Measurements from ENCODE around the gene BICD2. TPM values are rescaled to one million over a fixed set of nuclear protein-coding genes. Genes with fewer than 3 reads are reported as not detected.

BICD2 gene
- total and polyA plus RNA-seq, 2 of the 13 experiments (the other 11 are each of a cell fraction or from before 2014, with no cell fraction given): 5.1 to 17.4 TPM

DNA sequence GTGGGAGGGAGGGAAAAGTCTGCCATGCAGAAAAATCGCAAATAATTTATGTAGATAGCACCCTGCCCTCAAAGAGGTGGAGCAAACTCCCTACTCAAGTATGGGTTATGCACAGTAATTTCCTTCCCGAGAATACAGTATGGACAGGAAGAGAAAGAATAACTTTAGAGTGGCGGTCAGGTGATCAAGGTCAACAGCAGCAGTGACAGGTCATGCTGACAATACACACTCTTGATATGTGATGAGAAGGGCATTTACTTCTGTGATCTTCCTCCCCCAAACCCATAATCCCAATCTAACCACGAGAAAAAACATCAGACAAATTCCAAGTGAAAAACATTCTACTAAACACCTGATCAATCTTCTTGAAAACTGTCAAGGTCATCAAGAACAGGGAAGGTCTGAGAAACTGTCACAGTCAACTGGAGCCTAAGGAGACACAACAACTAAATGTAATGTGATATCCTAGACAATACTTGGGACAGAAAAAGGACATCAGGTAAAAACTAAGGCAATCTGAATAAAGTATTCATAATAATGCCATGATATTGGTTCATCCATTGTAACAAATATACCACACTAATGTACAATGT, 11.7 kb downstream of the BICD2 start:
- Histone ChIP-seq H3K9me3 (ENCODE audit: low read length) (no peaks in the 10 kb centered on the region), H3K36me3 (replicated peaks in 1 of 2; ENCODE audit: control insufficient read depth in 1 of 2, insufficient read depth in 2 of 2, low read length in 2 of 2) (no peaks in the 10 kb centered on the region), H3K9ac (ENCODE audit: insufficient read depth, low read depth, low read length) (no peak overlapping the region), H2AFZ (ENCODE audit: low read length) (no peak overlapping the region), H3K27ac (ENCODE audit: extremely low read length, insufficient read depth, low read length) (no peak overlapping the region), H4K20me1 (ENCODE audit: insufficient read depth, low read length) (no peaks in the 10 kb centered on the region; the same call in 1 of the 2 replicates), H3K4me3 (replicated peaks in 1 of 3; ENCODE audit: insufficient read depth in 1 of 3, low read depth in 2 of 3, low read length in 3 of 3) (no peak overlapping the region), H3K4me2 (ENCODE audit: low read depth, low read length) (no peak overlapping the region), H3K79me2 (ENCODE audit: insufficient read depth, low read length) (peaks cover 53% of the 10 kb centered on the region), H3K27me3 (ENCODE audit: control insufficient read depth in 1 of 2, insufficient read depth in 2 of 2, low read length in 2 of 2) (no peaks in the 10 kb centered on the region), H3K4me1 (ENCODE audit: insufficient read depth, low read length) (peaks cover 34% of the 10 kb centered on the region)
- intact Hi-C loops (cut with micrococcal nuclease; ENCODE audit: unreplicated experiment): no loop called here
- no TSS peak for BruUV-seq (replicated peaks)
- CTCF ChIA-PET (ENCODE audit: low intra/inter-chr PET ratio, low total read pairs): no interaction called here
- DNase-seq (ENCODE audit: low spot score): no peak
- in situ Hi-C loops (cut with HindIII; ENCODE audit: extremely low pct_ligation_motif_present, low pct_unique_long_range_greater_than_20kb): no loop called here
- ATAC-seq: peak; percentile 34; the same call in 1 of the 3 replicates
- FAIRE-seq: no peak
- POLR2A ChIA-PET: interaction anchor here (0.9 kb wide), 1 partner anchor 10 kb away, joined by 3 read pairs; no protein-coding TSS in a partner anchor
- TF ChIP-seq DNMT1 (CRISPR knock-in tag; IDR thresholded peaks at IDR 0.05) (no peak), ZNF17 (CRISPR knock-in tag; IDR thresholded peaks at IDR 0.05) (no peak), ZNF251 (CRISPR knock-in tag; IDR thresholded peaks at IDR 0.05) (no peak), NR2F6 (IDR thresholded peaks at IDR 0.05) (peak; percentile 49; the same call in 1 of the 2 replicates), NR2F6 (CRISPR knock-in tag; IDR thresholded peaks at IDR 0.05) (no peak)
- WGBS (ENCODE audit: low lambda C conversion rate): 75% methylated on average over 4 of the region's 4 CpGs

DNA sequence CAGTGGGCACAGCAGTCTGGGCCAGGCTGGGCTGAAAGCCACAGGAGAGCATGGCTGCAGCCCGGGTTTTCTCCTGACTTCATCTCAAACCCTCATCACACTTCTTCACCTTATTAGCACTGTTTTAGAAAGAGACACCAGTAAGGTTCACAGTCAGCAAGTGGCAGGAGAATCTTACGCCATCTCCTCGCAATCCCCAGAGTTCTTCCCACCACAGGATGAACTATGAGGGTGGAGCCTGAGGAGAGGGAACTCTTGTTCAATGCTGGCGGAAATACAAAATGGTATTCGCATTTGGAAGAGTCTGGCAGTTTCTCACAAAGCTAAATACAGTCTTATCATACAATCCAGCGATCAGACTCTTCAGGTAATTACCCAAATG, 14.7 kb downstream of the BICD2 start:
- no peaks in the 10 kb centered on the region for H3K36me3 ChIP-seq (replicated peaks in 1 of 2; ENCODE audit: control insufficient read depth in 1 of 2, insufficient read depth in 2 of 2, low read length in 2 of 2)
- H4K20me1 ChIP-seq (ENCODE audit: insufficient read depth, low read length): no peaks in the 10 kb centered on the region; the same call in 1 of the 2 replicates
- H3K79me2 ChIP-seq (ENCODE audit: insufficient read depth, low read length): peaks cover 62% of the 10 kb centered on the region
- H2AFZ ChIP-seq (ENCODE audit: low read length): no peak overlapping the region
- no peak overlapping the region for H3K9ac ChIP-seq (ENCODE audit: insufficient read depth, low read depth, low read length)
- no peak overlapping the region for H3K4me2 ChIP-seq (ENCODE audit: low read depth, low read length)
- H3K27me3 ChIP-seq (ENCODE audit: control insufficient read depth in 1 of 2, insufficient read depth in 2 of 2, low read length in 2 of 2): no peaks in the 10 kb centered on the region
- CTCF ChIA-PET (ENCODE audit: low intra/inter-chr PET ratio, low total read pairs): no interaction called here
- in situ Hi-C loops (cut with HindIII; ENCODE audit: extremely low pct_ligation_motif_present, low pct_unique_long_range_greater_than_20kb): no loop called here
- BruUV-seq (replicated peaks): no TSS peak
- ATAC-seq: no peak
- FAIRE-seq: no peak
- H3K4me3 ChIP-seq (replicated peaks in 1 of 3; ENCODE audit: insufficient read depth in 1 of 3, low read depth in 2 of 3, low read length in 3 of 3): no peak overlapping the region
- no peak for DNase-seq (ENCODE audit: low spot score)
- POLR2A ChIA-PET: no interaction called here
- no peak overlapping the region for H3K27ac ChIP-seq (ENCODE audit: extremely low read length, insufficient read depth, low read length)
- H3K4me1 ChIP-seq (ENCODE audit: insufficient read depth, low read length): peaks cover 59% of the 10 kb centered on the region
- intact Hi-C loops (cut with micrococcal nuclease; ENCODE audit: unreplicated experiment): no loop called here
- 96% methylated on average over 6 of the region's 6 CpGs for whole genome bisulfite sequencing (ENCODE audit: low lambda C conversion rate)
- no peaks in the 10 kb centered on the region for H3K9me3 ChIP-seq (ENCODE audit: low read length)
- no peak for TF ChIP-seq ZNF777 (CRISPR knock-in tag; IDR thresholded peaks at IDR 0.05)
- no peak for TF ChIP-seq TOPORS (CRISPR knock-in tag; IDR thresholded peaks at IDR 0.05)
- TF ChIP-seq, protein P1, sequence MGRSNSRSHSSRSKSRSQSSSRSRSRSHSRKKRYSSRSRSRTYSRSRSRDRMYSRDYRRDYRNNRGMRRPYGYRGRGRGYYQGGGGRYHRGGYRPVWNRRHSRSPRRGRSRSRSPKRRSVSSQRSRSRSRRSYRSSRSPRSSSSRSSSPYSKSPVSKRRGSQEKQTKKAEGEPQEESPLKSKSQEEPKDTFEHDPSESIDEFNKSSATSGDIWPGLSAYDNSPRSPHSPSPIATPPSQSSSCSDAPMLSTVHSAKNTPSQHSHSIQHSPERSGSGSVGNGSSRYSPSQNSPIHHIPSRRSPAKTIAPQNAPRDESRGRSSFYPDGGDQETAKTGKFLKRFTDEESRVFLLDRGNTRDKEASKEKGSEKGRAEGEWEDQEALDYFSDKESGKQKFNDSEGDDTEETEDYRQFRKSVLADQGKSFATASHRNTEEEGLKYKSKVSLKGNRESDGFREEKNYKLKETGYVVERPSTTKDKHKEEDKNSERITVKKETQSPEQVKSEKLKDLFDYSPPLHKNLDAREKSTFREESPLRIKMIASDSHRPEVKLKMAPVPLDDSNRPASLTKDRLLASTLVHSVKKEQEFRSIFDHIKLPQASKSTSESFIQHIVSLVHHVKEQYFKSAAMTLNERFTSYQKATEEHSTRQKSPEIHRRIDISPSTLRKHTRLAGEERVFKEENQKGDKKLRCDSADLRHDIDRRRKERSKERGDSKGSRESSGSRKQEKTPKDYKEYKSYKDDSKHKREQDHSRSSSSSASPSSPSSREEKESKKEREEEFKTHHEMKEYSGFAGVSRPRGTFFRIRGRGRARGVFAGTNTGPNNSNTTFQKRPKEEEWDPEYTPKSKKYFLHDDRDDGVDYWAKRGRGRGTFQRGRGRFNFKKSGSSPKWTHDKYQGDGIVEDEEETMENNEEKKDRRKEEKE (IDR thresholded peaks at IDR 0.05): no peak
- no peak for TF ChIP-seq MATR3 (CRISPR knock-in tag; IDR thresholded peaks at IDR 0.05)
- no peak for TF ChIP-seq SCMH1 (CRISPR knock-in tag; IDR thresholded peaks at IDR 0.05; ENCODE audit: borderline replicate concordance)
- no peak for TF ChIP-seq ZBTB7B (CRISPR knock-in tag; IDR thresholded peaks at IDR 0.05)
- no peak for TF ChIP-seq BCL6 (CRISPR knock-in tag; IDR thresholded peaks at IDR 0.05)
- no peak for TF ChIP-seq RXRB (CRISPR knock-in tag; IDR thresholded peaks at IDR 0.05; ENCODE audit: borderline replicate concordance)
- TF ChIP-seq IKZF1 (IDR thresholded peaks at IDR 0.05): no peak
- no peak for TF ChIP-seq ZNF724P (CRISPR knock-in tag; IDR thresholded peaks at IDR 0.05; ENCODE audit: borderline replicate concordance)
- no peak for TF ChIP-seq E2F2 (CRISPR knock-in tag; IDR thresholded peaks at IDR 0.05; ENCODE audit: borderline replicate concordance)
- no peak for TF ChIP-seq ISL2 (CRISPR knock-in tag; IDR thresholded peaks at IDR 0.05)

Data from HepG2 (cell line).